K562 (cell line): ENCODE measurements around the gene RCE1. TPM values are rescaled to one million over a fixed set of nuclear protein-coding genes. Genes with fewer than 3 reads are reported as not detected.
A peak's percentile ranks its signal among the peaks of the same experiment; 100 is the strongest.

ENCODE experiments used
- ARHGAP35 ChIP-seq: fragments of 450-650 bp; IDR thresholded peaks from 2 replicates; pipeline ENCODE4 v1.6.1; 2018; ENCODE audit not compliant: partially characterized antibody
- CBX5 ChIP-seq: IDR thresholded peaks from 2 replicates; pipeline ENCODE4 v1.6.1; 2014; ENCODE audit warnings: low read depth, borderline replicate concordance
- CTBP1 ChIP-seq: fragments of 450-650 bp; IDR thresholded peaks from 2 replicates; pipeline ENCODE4 v1.6.1; 2016; ENCODE audit warnings: borderline replicate concordance
- EP300 ChIP-seq: IDR thresholded peaks from 2 replicates; pipeline ENCODE4 v1.6.1; 2012; ENCODE audit warnings: low read length, improper control_type of control experiment
- ETV1 ChIP-seq: fragments of 450-650 bp; conservative IDR thresholded peaks from 2 replicates; pipeline ENCODE4 v1.6.1; 2016; ENCODE audit warnings: missing genetic modification characterization, control low read depth, low read depth, missing compliant biosample characterization
- HDAC2 ChIP-seq: fragments of 450-650 bp; IDR thresholded peaks from 2 replicates; pipeline ENCODE4 v1.6.1; 2016; ENCODE audit warnings: mild to moderate bottlenecking
- JUND ChIP-seq, 2 experiments: IDR thresholded peaks; 2 replicates in 1 of 2; 3 replicates in 1 of 2; pipeline ENCODE4 v1.6.1; 2011; ENCODE audit warnings: borderline replicate concordance in 2 of 2, low read depth in 2 of 2, low read length in 2 of 2, improper control_type of control experiment in 1 of 2, missing biosample characterization in 1 of 2, missing genetic modification characterization in 1 of 2, missing genetic modification reagents in 1 of 2
- MED1 ChIP-seq: sonication (generic); formaldehyde crosslinking; IDR thresholded peaks from 2 replicates; pipeline ENCODE4 v1.8.1; 2023; ENCODE audit warnings: missing genetic modification reagents, borderline replicate concordance
- MYC ChIP-seq, 2 experiments: fragments of 250-450 bp in 1 of 2; sonication (Bioruptor Pico) in 1 of 2; IDR thresholded peaks; 2 replicates each; pipeline versions ENCODE4 v1.5.1 to v1.6.1; 2012 to 2021; ENCODE audit warnings: low read depth in 2 of 2, borderline replicate concordance in 1 of 2, improper control_type of control experiment in 1 of 2, low read length in 1 of 2, mild to moderate bottlenecking in 1 of 2, moderate library complexity in 1 of 2
- NR2C1 ChIP-seq, 2 experiments: fragments of 450-650 bp; IDR thresholded peaks; 2 replicates each; pipeline ENCODE4 v1.6.1; 2017; ENCODE audit warnings: mild to moderate bottlenecking in 2 of 2, antibody characterized with exemption in 1 of 2, inconsistent platforms in 1 of 2, missing compliant biosample characterization in 1 of 2, missing genetic modification characterization in 1 of 2
- RCOR1 ChIP-seq, 2 experiments: IDR thresholded peaks; 2 replicates each; pipeline ENCODE4 v1.6.1; 2012; ENCODE audit warnings: low read depth in 2 of 2, low read length in 2 of 2, borderline replicate concordance in 1 of 2, improper control_type of control experiment in 1 of 2
- SMARCE1 ChIP-seq: fragments of 450-650 bp; IDR thresholded peaks from 2 replicates; pipeline ENCODE4 v1.7.1; 2016; ENCODE audit warnings: mild to moderate bottlenecking
- SPI1 ChIP-seq: IDR thresholded peaks from 2 replicates; pipeline ENCODE4 v1.6.1; 2011; ENCODE audit warnings: low read depth, low read length, control low read depth, borderline replicate concordance
- STAT5A ChIP-seq: IDR thresholded peaks from 2 replicates; pipeline ENCODE4 v1.6.1; 2012; ENCODE audit warnings: low read length, inconsistent platforms, borderline replicate concordance
- TAL1 ChIP-seq: fragments of 450-650 bp; IDR thresholded peaks from 2 replicates; pipeline ENCODE4 v1.6.1; 2016; ENCODE audit warnings: mild to moderate bottlenecking
- ZEB2 ChIP-seq: fragments of 450-650 bp; IDR thresholded peaks from 2 replicates; pipeline ENCODE4 v1.6.1; 2016
- polyA plus RNA-seq, 8 experiments: library from polyadenylated mRNA; depleted of rRNA in 4 of 8; stranded (reverse) in 5 of 8; unstranded in 3 of 8; fragments of >200 nt; fragmentation: Nextera tagmentation in 2 of 8; fragmentation: Illumina TruSeq in 1 of 8; extraction: Ambion mirVana in 2 of 8; extraction: Trizol in 1 of 8; gene quantifications; 2 replicates each; pipeline versions ENCODE4 v1.2.1 to v1.2.3, GENCODE V29; 2011 to 2014; ENCODE audit warnings: inconsistent platforms in 1 of 8, missing spikeins in 1 of 8
- total RNA-seq, 7 experiments: library from RNA; depleted of rRNA in 6 of 7; stranded (reverse); fragments of >200 nt in 6 of 7; fragmentation: Illumina TruSeq in 2 of 7; extraction: Trizol in 2 of 7; gene quantifications; 2 replicates each; pipeline versions ENCODE4 v1.2.1 to v1.2.3, GENCODE V29; 2011 to 2021; ENCODE audit warnings: low replicate concordance in 1 of 7
- TF ChIP-seq, protein P1 (sequence below), 2 experiments: fragments of 450-650 bp; IDR thresholded peaks; 2 replicates each; pipeline ENCODE4 v1.6.1; 2016
- TF ChIP-seq, protein P2 (sequence below): fragments of 450-650 bp; IDR thresholded peaks from 2 replicates; pipeline ENCODE4 v1.6.1; 2017; ENCODE audit warnings: antibody characterized with exemption, mild to moderate bottlenecking
- TF ChIP-seq, protein P3 (sequence below), 2 experiments: fragments of 450-650 bp in 1 of 2; sonication (generic) in 1 of 2; formaldehyde crosslinking in 1 of 2; IDR thresholded peaks in 1 of 2; conservative IDR thresholded peaks in 1 of 2; 2 replicates each; pipeline versions ENCODE4 v1.6.1 to v1.8.1; 2016 to 2023; ENCODE audit warnings: mild to moderate bottlenecking in 2 of 2, moderate library complexity in 2 of 2, inconsistent platforms in 1 of 2, missing genetic modification reagents in 1 of 2

The RCE1 gene
- total and polyA plus RNA-seq, 9 of the 15 experiments (the other 6 are each of a cell fraction or from before 2014, with no cell fraction given), result 0.75 to 41.5 (median 15.1) TPM

DNA sequence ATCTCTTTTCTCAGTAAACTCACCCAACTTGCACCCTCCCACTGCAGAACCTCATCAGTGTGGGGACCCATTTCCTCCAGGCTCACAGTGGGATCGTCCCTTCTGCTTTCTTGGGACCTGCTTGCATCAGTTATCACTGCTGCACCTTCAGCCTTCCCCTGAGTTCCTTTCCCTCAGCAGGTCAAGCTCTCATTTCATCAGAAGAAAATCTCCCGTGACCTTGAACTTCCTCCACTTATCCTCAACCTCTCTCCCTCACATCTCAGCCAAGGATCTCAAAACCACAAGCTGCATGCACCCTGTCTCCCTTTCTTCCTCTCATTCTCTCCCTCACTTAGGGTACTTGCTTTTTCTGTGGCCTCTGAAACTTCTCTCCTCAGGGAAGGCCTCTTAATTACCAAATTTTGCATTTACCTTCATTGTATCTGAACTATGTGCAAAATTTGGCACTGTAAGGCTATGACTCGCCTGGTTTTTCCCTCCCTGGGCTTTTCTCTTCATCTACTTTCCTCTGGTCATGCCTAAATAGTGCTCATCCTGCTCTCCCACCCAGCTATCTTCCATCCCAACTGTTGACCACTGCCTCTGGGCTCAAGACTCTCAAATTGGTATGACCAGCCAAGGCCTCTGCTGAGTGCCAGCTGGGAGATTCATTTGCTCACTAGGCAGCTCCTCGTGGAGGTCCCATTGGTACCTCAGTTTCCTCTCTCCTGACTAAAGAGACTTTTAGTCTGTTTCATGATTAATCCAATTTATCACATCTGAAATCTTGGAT lies 2.7 kb upstream of the RCE1 start (continued):
- TF ChIP-seq CBX5 (no peak), TAL1 (0 out of 2 replicates have a peak, but pooled peaks have one; percentile 16), RCOR1 (IDR thresholded peaks at IDR 0.05; ENCODE audit: borderline replicate concordance in 1 of 2, low read depth in 2 of 2, low read length in 2 of 2) (peak in 1 of 2 experiments; percentile 71; a peak in 1 of 4 replicates), HDAC2 (peak; percentile 65; the same call in 1 of the 2 replicates), STAT5A (no peak), MYC (IDR thresholded peaks at IDR 0.05; ENCODE audit: low read depth, low read length) (peak; percentile 27; the same call in 1 of the 2 replicates), MYC (CRISPR knock-in tag; IDR thresholded peaks at IDR 0.05; ENCODE audit: borderline replicate concordance, low read depth) (no peak), SMARCE1 (peak; percentile 28; the same call in 1 of the 2 replicates), MED1 (CRISPR knock-in tag) (no peak), SPI1 (0 out of 2 replicates have a peak, but pooled peaks have one; percentile 6), EP300 (peak; percentile 15; the same call in 1 of the 2 replicates), JUND (IDR thresholded peaks at IDR 0.05; ENCODE audit: borderline replicate concordance, low read depth, low read length) (peak; percentile 18; the same call in 1 of the 2 replicates), JUND (tag; IDR thresholded peaks at IDR 0.05; ENCODE audit: borderline replicate concordance, low read depth, low read length) (no peak), ARHGAP35 (no peak), ETV1 (tag) (peak; percentile 28; the same call in 1 of the 2 replicates), CTBP1 (peak; percentile 99), NR2C1 (IDR thresholded peaks at IDR 0.05) (peak; percentile 70; the same call in 1 of the 2 replicates), NR2C1 (tag; IDR thresholded peaks at IDR 0.05) (peak; percentile 76), ZEB2 (peak; percentile 90)
- TF ChIP-seq, protein P1, sequence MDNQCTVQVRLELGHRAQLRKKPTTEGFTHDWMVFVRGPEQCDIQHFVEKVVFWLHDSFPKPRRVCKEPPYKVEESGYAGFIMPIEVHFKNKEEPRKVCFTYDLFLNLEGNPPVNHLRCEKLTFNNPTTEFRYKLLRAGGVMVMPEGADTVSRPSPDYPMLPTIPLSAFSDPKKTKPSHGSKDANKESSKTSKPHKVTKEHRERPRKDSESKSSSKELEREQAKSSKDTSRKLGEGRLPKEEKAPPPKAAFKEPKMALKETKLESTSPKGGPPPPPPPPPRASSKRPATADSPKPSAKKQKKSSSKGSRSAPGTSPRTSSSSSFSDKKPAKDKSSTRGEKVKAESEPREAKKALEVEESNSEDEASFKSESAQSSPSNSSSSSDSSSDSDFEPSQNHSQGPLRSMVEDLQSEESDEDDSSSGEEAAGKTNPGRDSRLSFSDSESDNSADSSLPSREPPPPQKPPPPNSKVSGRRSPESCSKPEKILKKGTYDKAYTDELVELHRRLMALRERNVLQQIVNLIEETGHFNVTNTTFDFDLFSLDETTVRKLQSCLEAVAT (IDR thresholded peaks at IDR 0.05), result peak in 1 of 2 experiments; percentile 16; a peak in 1 of 4 replicates
- TF ChIP-seq, protein P2, sequence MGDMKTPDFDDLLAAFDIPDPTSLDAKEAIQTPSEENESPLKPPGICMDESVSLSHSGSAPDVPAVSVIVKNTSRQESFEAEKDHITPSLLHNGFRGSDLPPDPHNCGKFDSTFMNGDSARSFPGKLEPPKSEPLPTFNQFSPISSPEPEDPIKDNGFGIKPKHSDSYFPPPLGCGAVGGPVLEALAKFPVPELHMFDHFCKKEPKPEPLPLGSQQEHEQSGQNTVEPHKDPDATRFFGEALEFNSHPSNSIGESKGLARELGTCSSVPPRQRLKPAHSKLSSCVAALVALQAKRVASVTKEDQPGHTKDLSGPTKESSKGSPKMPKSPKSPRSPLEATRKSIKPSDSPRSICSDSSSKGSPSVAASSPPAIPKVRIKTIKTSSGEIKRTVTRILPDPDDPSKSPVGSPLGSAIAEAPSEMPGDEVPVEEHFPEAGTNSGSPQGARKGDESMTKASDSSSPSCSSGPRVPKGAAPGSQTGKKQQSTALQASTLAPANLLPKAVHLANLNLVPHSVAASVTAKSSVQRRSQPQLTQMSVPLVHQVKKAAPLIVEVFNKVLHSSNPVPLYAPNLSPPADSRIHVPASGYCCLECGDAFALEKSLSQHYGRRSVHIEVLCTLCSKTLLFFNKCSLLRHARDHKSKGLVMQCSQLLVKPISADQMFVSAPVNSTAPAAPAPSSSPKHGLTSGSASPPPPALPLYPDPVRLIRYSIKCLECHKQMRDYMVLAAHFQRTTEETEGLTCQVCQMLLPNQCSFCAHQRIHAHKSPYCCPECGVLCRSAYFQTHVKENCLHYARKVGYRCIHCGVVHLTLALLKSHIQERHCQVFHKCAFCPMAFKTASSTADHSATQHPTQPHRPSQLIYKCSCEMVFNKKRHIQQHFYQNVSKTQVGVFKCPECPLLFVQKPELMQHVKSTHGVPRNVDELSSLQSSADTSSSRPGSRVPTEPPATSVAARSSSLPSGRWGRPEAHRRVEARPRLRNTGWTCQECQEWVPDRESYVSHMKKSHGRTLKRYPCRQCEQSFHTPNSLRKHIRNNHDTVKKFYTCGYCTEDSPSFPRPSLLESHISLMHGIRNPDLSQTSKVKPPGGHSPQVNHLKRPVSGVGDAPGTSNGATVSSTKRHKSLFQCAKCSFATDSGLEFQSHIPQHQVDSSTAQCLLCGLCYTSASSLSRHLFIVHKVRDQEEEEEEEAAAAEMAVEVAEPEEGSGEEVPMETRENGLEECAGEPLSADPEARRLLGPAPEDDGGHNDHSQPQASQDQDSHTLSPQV, result 0 out of 2 replicates have a peak, but pooled peaks have one; percentile 20
- TF ChIP-seq, protein P3, sequence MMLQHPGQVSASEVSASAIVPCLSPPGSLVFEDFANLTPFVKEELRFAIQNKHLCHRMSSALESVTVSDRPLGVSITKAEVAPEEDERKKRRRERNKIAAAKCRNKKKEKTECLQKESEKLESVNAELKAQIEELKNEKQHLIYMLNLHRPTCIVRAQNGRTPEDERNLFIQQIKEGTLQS (IDR thresholded peaks at IDR 0.05), result peak; percentile 39; the same call in 1 of the 2 replicates
- TF ChIP-seq, protein P3 (CRISPR knock-in tag; conservative IDR thresholded peaks at IDR 0.05), result no peak
